MCF 10A (cell line): Measurements from ENCODE around the gene EPOP. TPM values are rescaled to one million over a fixed set of nuclear protein-coding genes. Genes with fewer than 3 reads are reported as not detected.

Source experiments
- BruUV-seq: library from RNA; stranded (reverse); fragments of 400-500 nt; replicated peaks from 2 replicates; lab custom pipeline; 2021; lab: Mats Ljungman, UMichigan
- CTCF ChIA-PET: fragments of 300-600 bp; sonication (Branson Sonifier 250); formaldehyde crosslinking; extraction: SDS; loops from one replicate; lab custom pipeline; 2021; ENCODE audit warnings: antibody characterized with exemption, inconsistent platforms; lab: Yijun Ruan, JAX
- POLR2A ChIA-PET: fragments of 300-600, 350-650 bp; sonication (Branson Sonifier 250); formaldehyde crosslinking; extraction: SDS; loops from one replicate; lab custom pipeline; 2020; ENCODE audit warnings: antibody characterized with exemption, inconsistent platforms; lab: Yijun Ruan, JAX
- DNase-seq: peaks from one replicate; pipeline ENCODE4 v3.0.0-alpha.2; 2018; ENCODE audit not compliant: unreplicated experiment
- H3K27ac Mint-ChIP-seq: one replicate; pipeline ENCODE4 v1.8.0; 2022; ENCODE audit warnings: mild to moderate bottlenecking, low read depth, mixed read lengths; ENCODE audit not compliant: unreplicated experiment
- H3K27me3 Mint-ChIP-seq: one replicate; pipeline ENCODE4 v1.8.0; 2022; ENCODE audit warnings: mixed read lengths; ENCODE audit not compliant: insufficient read depth, unreplicated experiment
- H3K36me3 Mint-ChIP-seq: one replicate; pipeline ENCODE4 v1.8.0; 2022; ENCODE audit warnings: mild to moderate bottlenecking, moderate library complexity, mixed read lengths; ENCODE audit not compliant: insufficient read depth, unreplicated experiment
- H3K4me1 Mint-ChIP-seq: one replicate; pipeline ENCODE4 v1.8.0; 2022; ENCODE audit warnings: mixed read lengths; ENCODE audit not compliant: insufficient read depth, unreplicated experiment
- H3K4me3 Mint-ChIP-seq: one replicate; pipeline ENCODE4 v1.8.0; 2022; ENCODE audit warnings: mild to moderate bottlenecking, moderate library complexity, mixed read lengths; ENCODE audit not compliant: unreplicated experiment
- H3K9me3 Mint-ChIP-seq: one replicate; pipeline ENCODE4 v1.8.0; 2022; ENCODE audit warnings: mixed read lengths; ENCODE audit not compliant: unreplicated experiment
- CTCF ChIP-seq: fragments of 200-600 bp; IDR thresholded peaks from one replicate; pipeline ENCODE4 v1.8.0; 2022; ENCODE audit warnings: antibody characterized with exemption, mild to moderate bottlenecking; ENCODE audit not compliant: unreplicated experiment
- intact Hi-C: fragments of 100-400 bp; cut with micrococcal nuclease; formaldehyde crosslinking; loops from 2 replicates; pipeline ENCODE4 v1.14.1; 2022
- total RNA-seq: library from RNA; stranded (reverse); gene quantifications from 2 replicates; pipeline ENCODE4 v1.2.3, GENCODE V29; 2022

The EPOP gene
- total RNA-seq, 1 experiment from 2014 or later = 3.6 TPM

- CTCF ChIA-PET = interaction anchor here (0.5 to 3.9 kb wide), 15 partner anchors 10 to 238 kb away, joined by 3 to 37 read pairs (median 5); partner anchors contain the start of gene CISD3
- H3K4me1 Mint-ChIP-seq = peaks cover 13% of the 10 kb centered on the region
- no peak overlapping the region for H3K27ac Mint-ChIP-seq
- no peak overlapping the region for H3K4me3 Mint-ChIP-seq
- peak; percentile 94 for TF ChIP-seq CTCF
- no TSS peak for BruUV-seq
- POLR2A ChIA-PET = interaction anchor here (0.5 to 4.4 kb wide), 12 partner anchors 9 to 177 kb away, joined by 3 to 39 read pairs (median 4); partner anchors contain the start of genes CISD3, MLLT6, PSMB3 and RPL23
- intact Hi-C loops = loop anchor here (1.0 to 10.0 kb wide), 4 partner anchors 26 to 478 kb away; partner anchors contain the start of genes CISD3 and PLXDC1
- peaks cover 5% of the 10 kb centered on the region for H3K36me3 Mint-ChIP-seq
- no peaks in the 10 kb centered on the region for H3K27me3 Mint-ChIP-seq
- peak; percentile 85 for DNase-seq
- H3K9me3 Mint-ChIP-seq = no peaks in the 10 kb centered on the region
Measured at GRCh38 chr17:38676706-38677504, 2.1 kb upstream of the EPOP start.

GRCh38 chr17:38674014-38674748, 576 bp downstream of the EPOP start:
- intact Hi-C loops = loop anchor here (10.0 kb wide), 1 partner anchor 481 kb away; the partner anchor contains the start of gene PLXDC1
- DNase-seq = no peak
- Mint-ChIP-seq H3K27me3 (peaks cover 10% of the 10 kb centered on the region), H3K27ac (no peak overlapping the region), H3K4me1 (peaks cover 13% of the 10 kb centered on the region), H3K36me3 (peaks cover 5% of the 10 kb centered on the region), H3K9me3 (no peaks in the 10 kb centered on the region), H3K4me3 (peak overlapping the region; percentile 64)
- CTCF ChIA-PET = interaction anchor here (0.7 to 1.1 kb wide), 2 partner anchors 122 to 177 kb away, joined by 3 to 4 read pairs; no protein-coding TSS in a partner anchor
- peak; percentile 7 for TF ChIP-seq CTCF
- no TSS peak for BruUV-seq
- POLR2A ChIA-PET = interaction anchor here (1.0 to 2.1 kb wide), 2 partner anchors 31 to 116 kb away, joined by 4 to 12 read pairs; partner anchors contain the start of gene MLLT6

- H3K4me3 Mint-ChIP-seq = peak overlapping the region; percentile 64
- H3K27ac Mint-ChIP-seq = no peak overlapping the region
- ChIA-PET CTCF (no interaction called here), POLR2A (interaction anchor here (1.0 to 2.1 kb wide), 2 partner anchors 31 to 115 kb away, joined by 4 to 12 read pairs; partner anchors contain the start of gene MLLT6)
- no peaks in the 10 kb centered on the region for H3K9me3 Mint-ChIP-seq
- no peak for DNase-seq
- peaks cover 5% of the 10 kb centered on the region for H3K36me3 Mint-ChIP-seq
- H3K27me3 Mint-ChIP-seq = peaks cover 15% of the 10 kb centered on the region
- intact Hi-C loops = loop anchor here (10.0 kb wide), 1 partner anchor 481 kb away; the partner anchor contains the start of gene PLXDC1
- TF ChIP-seq CTCF = no peak
- peaks cover 13% of the 10 kb centered on the region for H3K4me1 Mint-ChIP-seq
- BruUV-seq = no TSS peak
Measured at GRCh38 chr17:38673707-38674013, 1.1 kb downstream of the EPOP start.
